NCI-H2227 (cell line): ENCODE data around the gene BOC.

Experiments used
- DNase-seq: peaks from one replicate; lab custom pipeline; 2025; ENCODE audit not compliant: unreplicated experiment; lab: John Stamatoyannopoulos, UW

Gene BOC

GRCh38 chr3:113265231-113265630 lies 53.9 kb downstream of the BOC start:
- DNase-seq: no peak

- DNase-seq: no peak
These were observed 55.4 kb downstream of the BOC start for GRCh38 chr3:113266738-113267137.

GRCh38 chr3:113268311-113268710 lies 57.0 kb downstream of the BOC start:
- no peak for DNase-seq

DNA sequence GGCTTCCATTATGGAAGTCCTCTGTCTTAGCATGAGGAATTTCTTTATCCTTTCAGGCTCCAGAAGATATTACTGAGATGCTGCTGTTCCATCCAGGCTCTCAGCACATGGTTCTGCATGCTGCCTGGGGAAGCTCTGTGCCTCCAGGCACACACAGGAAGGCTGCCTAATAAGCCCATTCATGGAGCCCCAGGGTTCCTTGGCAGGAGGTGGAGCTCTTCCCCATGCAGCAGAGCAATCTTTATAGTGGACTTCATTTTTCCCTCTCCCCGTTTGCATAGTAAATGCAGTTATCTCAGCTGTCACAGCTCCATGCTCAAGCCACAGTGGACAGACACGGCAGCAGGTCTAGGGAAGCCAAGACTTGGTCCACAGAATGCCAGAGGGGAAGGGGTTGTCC lies 57.6 kb downstream of the BOC start:
- DNase-seq: no peak

- no peak for DNase-seq
These were observed 58.3 kb downstream of the BOC start for GRCh38 chr3:113269661-113270060.

GRCh38 chr3:113270068-113270467 lies 58.7 kb downstream of the BOC start:
- DNase-seq: no peak

- DNase-seq: no peak
These were observed 59.4 kb downstream of the BOC start for GRCh38 chr3:113270786-113271185.

- DNase-seq: no peak
These were observed 59.8 kb downstream of the BOC start for GRCh38 chr3:113271189-113271588.

GRCh38 chr3:113271594-113272384 lies 60.4 kb downstream of the BOC start:
- no peak for DNase-seq

GRCh38 chr3:113272385-113272779 lies 61.0 kb downstream of the BOC start:
- DNase-seq: no peak

GRCh38 chr3:113273011-113273410 lies 61.7 kb downstream of the BOC start:
- DNase-seq: no peak

DNA sequence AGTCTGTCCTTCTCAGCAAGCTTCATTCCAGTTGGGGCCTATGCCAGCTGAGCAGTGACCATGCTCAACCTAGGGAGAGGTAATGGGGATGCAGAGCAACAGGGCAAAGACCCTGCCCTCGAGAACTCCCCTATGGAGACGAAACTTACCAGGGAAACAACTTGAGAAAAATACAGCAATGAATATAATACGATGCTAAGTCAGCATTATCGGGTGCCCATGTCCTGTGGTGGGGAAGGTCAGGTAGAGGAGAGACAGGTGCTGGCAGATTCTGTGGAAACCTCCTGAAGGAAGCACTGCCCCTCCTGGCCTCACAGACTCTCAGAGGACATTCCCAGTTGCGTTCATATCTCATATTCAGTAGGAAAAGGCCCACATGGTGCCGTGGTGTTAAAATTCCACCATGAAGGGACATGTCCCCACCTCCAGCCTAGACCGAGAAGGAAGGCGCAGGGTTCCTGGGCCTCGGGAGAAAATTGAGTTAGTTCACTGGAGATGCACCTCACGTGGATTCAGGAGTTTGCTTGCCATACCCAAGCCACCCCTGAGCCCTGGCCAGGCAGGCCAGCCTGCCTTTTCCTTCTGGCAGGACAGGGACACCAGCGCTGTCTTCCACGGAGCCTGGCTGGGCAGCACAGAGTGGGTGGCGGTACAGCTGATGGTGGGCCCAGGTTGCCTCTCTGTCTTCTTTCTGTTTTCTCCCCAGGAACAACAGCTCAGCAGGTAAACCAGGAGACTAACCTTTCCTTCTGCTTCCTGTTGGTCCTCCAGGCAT lies 62.4 kb downstream of the BOC start:
- DNase-seq: no peak

- no peak for DNase-seq
These were observed 63.3 kb downstream of the BOC start for GRCh38 chr3:113274425-113275257.

DNA sequence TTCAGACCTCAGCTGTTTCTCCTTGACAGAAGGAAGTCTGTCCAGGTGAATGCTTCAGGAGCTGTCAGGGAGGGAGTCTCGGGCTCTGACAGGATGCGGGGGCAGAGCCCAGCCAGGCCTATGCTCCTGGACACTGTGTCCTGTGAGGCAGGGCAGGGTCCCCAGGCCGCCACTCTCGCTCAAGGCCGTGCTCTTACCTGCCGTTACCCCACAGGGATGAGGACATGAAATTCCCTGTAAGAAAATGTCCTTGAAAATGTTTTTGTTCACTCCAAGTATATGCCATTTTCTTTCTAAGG lies 63.9 kb downstream of the BOC start:
- no peak for DNase-seq

GRCh38 chr3:113275583-113275928 lies 64.2 kb downstream of the BOC start:
- no peak for DNase-seq

DNA sequence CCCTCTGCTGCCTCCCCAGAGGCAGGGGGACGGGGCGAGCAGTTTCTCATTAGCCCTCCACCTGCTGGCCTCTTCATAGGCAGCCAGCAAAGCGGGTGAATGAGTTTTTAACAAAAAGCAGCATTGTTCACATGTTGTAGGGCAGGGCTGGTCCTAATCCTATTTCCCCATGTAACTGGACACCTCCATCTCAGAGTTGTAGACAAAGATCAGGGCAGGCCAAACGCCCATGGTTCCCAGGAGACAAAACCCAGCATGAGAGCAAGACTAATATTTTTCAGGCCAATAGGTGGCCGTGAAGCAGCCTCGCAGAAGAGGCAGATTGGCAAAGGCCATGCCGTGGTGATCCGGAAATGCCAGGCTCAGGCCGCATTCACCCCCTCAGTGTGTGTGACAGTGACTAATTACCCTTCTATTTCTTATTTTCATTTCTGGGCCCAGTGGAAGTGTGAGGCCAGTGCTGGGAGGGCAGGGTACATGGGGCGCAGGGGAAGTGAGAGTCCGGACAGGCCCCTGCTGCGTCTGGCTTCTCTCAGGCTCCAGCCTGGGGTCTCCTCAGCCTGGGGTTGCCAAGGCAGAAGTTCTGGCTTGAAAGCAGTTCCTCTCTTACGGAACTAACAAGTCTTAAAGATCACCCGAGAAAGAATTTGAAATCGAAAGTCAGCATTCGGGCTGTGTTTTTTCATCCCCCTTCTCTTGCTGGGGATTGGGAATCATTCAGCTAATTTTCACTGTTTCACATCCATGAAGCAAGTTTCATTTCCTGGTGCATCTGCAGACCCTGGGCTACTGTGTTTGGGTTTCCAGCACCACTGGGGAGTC lies 64.8 kb downstream of the BOC start:
- DNase-seq: no peak

- no peak for DNase-seq
These were observed 65.4 kb downstream of the BOC start for GRCh38 chr3:113276751-113277080.

DNA sequence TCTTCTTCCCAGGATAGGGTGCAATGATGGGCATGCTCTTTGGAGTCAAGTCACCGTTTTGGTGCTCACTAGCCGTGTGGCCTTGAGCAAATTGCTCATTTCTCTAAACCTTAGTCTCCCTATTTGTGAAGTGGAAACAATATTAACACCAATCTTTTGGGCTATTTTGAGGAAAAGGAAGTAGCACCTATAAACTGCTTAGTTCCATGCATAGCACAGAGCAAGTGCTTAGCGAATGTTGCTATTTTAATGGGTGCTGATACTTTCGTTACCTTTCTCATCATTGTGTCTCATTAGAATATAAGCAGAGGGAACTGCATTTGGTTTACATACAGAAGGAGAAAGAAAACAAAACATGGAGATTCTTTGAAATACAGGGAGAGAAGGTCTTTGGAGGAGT lies 66.1 kb downstream of the BOC start:
- DNase-seq: no peak

GRCh38 chr3:113277941-113278598 lies 66.7 kb downstream of the BOC start:
- no peak for DNase-seq

DNA sequence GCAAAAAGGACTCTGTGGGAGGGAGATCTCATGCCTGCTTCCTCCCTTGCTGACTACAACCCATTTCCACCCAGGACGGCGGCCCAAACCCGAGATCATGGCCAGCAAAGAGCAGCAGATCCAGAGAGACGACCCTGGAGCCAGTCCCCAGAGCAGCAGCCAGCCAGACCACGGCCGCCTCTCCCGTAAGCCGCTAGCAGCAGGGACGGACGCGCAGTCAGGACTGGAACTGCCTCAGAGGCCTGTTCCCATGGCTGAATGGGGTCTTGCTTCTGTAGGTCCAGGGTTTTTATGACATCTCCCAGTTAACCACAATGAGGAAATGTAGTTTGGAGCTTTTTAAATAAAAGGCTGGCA lies 67.2 kb downstream of the BOC start:
- DNase-seq: no peak

GRCh38 chr3:113279686-113280085 lies 68.3 kb downstream of the BOC start:
- no peak for DNase-seq
